K562 (cell line): ENCODE data around the gene UBE2D2. TPM values are rescaled to one million over a fixed set of nuclear protein-coding genes. Genes with fewer than 3 reads are reported as not detected.
A peak's percentile ranks its signal among the peaks of the same experiment; 100 is the strongest.

Experiments
- BDP1 ChIP-seq: IDR thresholded peaks from 3 replicates; pipeline ENCODE4 v1.6.1; 2011; ENCODE audit not compliant: insufficient read length, insufficient read depth
- DLX4 ChIP-seq: fragments of 250-450 bp; sonication (Bioruptor Pico); IDR thresholded peaks from 2 replicates; pipeline ENCODE4 v1.6.1; 2021; ENCODE audit warnings: mild to moderate bottlenecking
- ETV6 ChIP-seq, 3 experiments: fragments of 150-350 bp in 1 of 3; sonication (generic) in 1 of 3; formaldehyde crosslinking in 1 of 3; IDR thresholded peaks; 2 replicates each; pipeline versions ENCODE4 v1.6.1 to v1.8.0; 2014 to 2022; ENCODE audit warnings: borderline replicate concordance in 2 of 3, low read depth in 2 of 3, antibody characterized with exemption in 1 of 3, low read length in 1 of 3, mild to moderate bottlenecking in 1 of 3, missing genetic modification reagents in 1 of 3
- HBP1 ChIP-seq: fragments of 450-650 bp; formaldehyde crosslinking; IDR thresholded peaks from 2 replicates; pipeline ENCODE4 v1.4.0; 2022; ENCODE audit warnings: missing genetic modification characterization
- NEUROD1 ChIP-seq: fragments of 150-350 bp; IDR thresholded peaks from 2 replicates; pipeline ENCODE4 v1.6.1; 2014; ENCODE audit warnings: borderline replicate concordance, low read length, low read depth; ENCODE audit not compliant: partially characterized antibody
- PTBP1 ChIP-seq: fragments of 200-400 bp; formaldehyde crosslinking; IDR thresholded peaks from 2 replicates; pipeline ENCODE4 v1.6.1; 2017; ENCODE audit warnings: low read depth, low read length
- SAP30 ChIP-seq: fragments of 200-600 bp; sonication (generic); IDR thresholded peaks from 2 replicates; pipeline ENCODE4 v1.6.1; 2012; ENCODE audit warnings: borderline replicate concordance, low read depth, mild to moderate bottlenecking, moderate library complexity, low read length, control low read depth, inconsistent platforms; ENCODE audit not compliant: insufficient read depth, poor library complexity, severe bottlenecking
- SREBF1 ChIP-seq: fragments of 150-350 bp; IDR thresholded peaks from 2 replicates; pipeline ENCODE4 v1.6.1; 2014; ENCODE audit warnings: antibody characterized with exemption, low read depth, low read length, borderline replicate concordance
- TBL1XR1 ChIP-seq, 2 experiments: IDR thresholded peaks; 2 replicates each; pipeline ENCODE4 v1.6.1; 2012; ENCODE audit warnings: improper control_type of control experiment in 2 of 2, low read length in 2 of 2, mild to moderate bottlenecking in 1 of 2
- ZBTB33 ChIP-seq: sonication (generic); formaldehyde crosslinking; IDR thresholded peaks from 2 replicates; pipeline ENCODE4 v1.8.1; 2023; ENCODE audit warnings: mild to moderate bottlenecking, missing genetic modification reagents
- ZNF507 ChIP-seq: conservative IDR thresholded peaks from 2 replicates; pipeline ENCODE4 v1.6.1; 2017; ENCODE audit warnings: missing genetic modification characterization, missing compliant biosample characterization
- ZNF609 ChIP-seq: sonication (generic); formaldehyde crosslinking; IDR thresholded peaks from 2 replicates; pipeline ENCODE4 v1.8.1; 2023; ENCODE audit warnings: missing genetic modification reagents, mild to moderate bottlenecking, borderline replicate concordance
- polyA plus RNA-seq, 8 experiments: library from polyadenylated mRNA; depleted of rRNA in 4 of 8; stranded (reverse) in 5 of 8; unstranded in 3 of 8; fragments of >200 nt; fragmentation: Nextera tagmentation in 2 of 8; fragmentation: Illumina TruSeq in 1 of 8; extraction: Ambion mirVana in 2 of 8; extraction: Trizol in 1 of 8; gene quantifications; 2 replicates each; pipeline versions ENCODE4 v1.2.1 to v1.2.3, GENCODE V29; 2011 to 2014; ENCODE audit warnings: inconsistent platforms in 1 of 8, missing spikeins in 1 of 8
- total RNA-seq, 7 experiments: library from RNA; depleted of rRNA in 6 of 7; stranded (reverse); fragments of >200 nt in 6 of 7; fragmentation: Illumina TruSeq in 2 of 7; extraction: Trizol in 2 of 7; gene quantifications; 2 replicates each; pipeline versions ENCODE4 v1.2.1 to v1.2.3, GENCODE V29; 2011 to 2021; ENCODE audit warnings: low replicate concordance in 1 of 7
- TF ChIP-seq, protein P1 (sequence below): fragments of 250-450 bp; sonication (Bioruptor Pico); IDR thresholded peaks from 2 replicates; pipeline ENCODE4 v1.5.0; 2021

The UBE2D2 gene
- total and polyA plus RNA-seq, 9 of the 15 experiments (the other 6 are each of a cell fraction or from before 2014, with no cell fraction given), result 53.6 to 198 (median 122) TPM

GRCh38 chr5:139561655-139562451, 714 bp downstream of the UBE2D2 start (continued):
- no peak for TF ChIP-seq DLX4 (CRISPR knock-in tag)
- peak; percentile 33 for TF ChIP-seq SAP30
- TF ChIP-seq ZNF507, result no peak
- TF ChIP-seq BDP1, result no peak
- TF ChIP-seq ETV6 (IDR thresholded peaks at IDR 0.05; ENCODE audit: borderline replicate concordance in 1 of 2, low read depth in 2 of 2, low read length in 1 of 2), result no peak
- no peak for TF ChIP-seq ETV6 (CRISPR knock-in tag; IDR thresholded peaks at IDR 0.05; ENCODE audit: borderline replicate concordance)
- TF ChIP-seq, protein P1, sequence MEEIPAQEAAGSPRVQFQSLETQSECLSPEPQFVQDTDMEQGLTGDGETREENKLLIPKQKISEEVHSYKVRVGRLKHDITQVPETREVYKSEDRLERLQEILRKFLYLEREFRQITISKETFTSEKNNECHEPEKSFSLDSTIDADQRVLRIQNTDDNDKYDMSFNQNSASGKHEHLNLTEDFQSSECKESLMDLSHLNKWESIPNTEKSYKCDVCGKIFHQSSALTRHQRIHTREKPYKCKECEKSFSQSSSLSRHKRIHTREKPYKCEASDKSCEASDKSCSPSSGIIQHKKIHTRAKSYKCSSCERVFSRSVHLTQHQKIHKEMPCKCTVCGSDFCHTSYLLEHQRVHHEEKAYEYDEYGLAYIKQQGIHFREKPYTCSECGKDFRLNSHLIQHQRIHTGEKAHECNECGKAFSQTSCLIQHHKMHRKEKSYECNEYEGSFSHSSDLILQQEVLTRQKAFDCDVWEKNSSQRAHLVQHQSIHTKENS (CRISPR knock-in tag), result no peak
- no peak for TF ChIP-seq ZBTB33 (CRISPR knock-in tag)
- no peak for TF ChIP-seq ZNF609 (CRISPR knock-in tag)
- no peak for TF ChIP-seq TBL1XR1 (IDR thresholded peaks at IDR 0.05; ENCODE audit: low read length in 2 of 2)
- TF ChIP-seq HBP1 (CRISPR knock-in tag), result no peak
- TF ChIP-seq SREBF1, result no peak
- no peak for TF ChIP-seq NEUROD1
- TF ChIP-seq PTBP1, result no peak
